ENCODE data around the gene FAP.

- TF ChIP-seq, protein P1, sequence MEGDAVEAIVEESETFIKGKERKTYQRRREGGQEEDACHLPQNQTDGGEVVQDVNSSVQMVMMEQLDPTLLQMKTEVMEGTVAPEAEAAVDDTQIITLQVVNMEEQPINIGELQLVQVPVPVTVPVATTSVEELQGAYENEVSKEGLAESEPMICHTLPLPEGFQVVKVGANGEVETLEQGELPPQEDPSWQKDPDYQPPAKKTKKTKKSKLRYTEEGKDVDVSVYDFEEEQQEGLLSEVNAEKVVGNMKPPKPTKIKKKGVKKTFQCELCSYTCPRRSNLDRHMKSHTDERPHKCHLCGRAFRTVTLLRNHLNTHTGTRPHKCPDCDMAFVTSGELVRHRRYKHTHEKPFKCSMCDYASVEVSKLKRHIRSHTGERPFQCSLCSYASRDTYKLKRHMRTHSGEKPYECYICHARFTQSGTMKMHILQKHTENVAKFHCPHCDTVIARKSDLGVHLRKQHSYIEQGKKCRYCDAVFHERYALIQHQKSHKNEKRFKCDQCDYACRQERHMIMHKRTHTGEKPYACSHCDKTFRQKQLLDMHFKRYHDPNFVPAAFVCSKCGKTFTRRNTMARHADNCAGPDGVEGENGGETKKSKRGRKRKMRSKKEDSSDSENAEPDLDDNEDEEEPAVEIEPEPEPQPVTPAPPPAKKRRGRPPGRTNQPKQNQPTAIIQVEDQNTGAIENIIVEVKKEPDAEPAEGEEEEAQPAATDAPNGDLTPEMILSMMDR (IDR thresholded peaks at IDR 0.05; ENCODE audit: insufficient read depth, low read length): no peak
- TF ChIP-seq GABPA (IDR thresholded peaks at IDR 0.05; ENCODE audit: low read depth): no peak
Measured at GRCh38 chr2:162215162-162215561, 28.1 kb downstream of the FAP start.

Measured in HL-60 (cell line).